Germinal center (tissue), 1 donor: ENCODE data around the gene HRG.
A peak's percentile ranks its signal among the peaks of the same experiment; 100 is the strongest.

Source experiments
- DNase-seq: peaks from one replicate; pipeline ENCODE4 v3.0.0; 2012; ENCODE audit warnings: mixed read lengths, low spot score

The HRG gene

GRCh38 chr3:186638259-186638658 is 27.6 kb upstream of the HRG start:
- no peak for DNase-seq

- no peak for DNase-seq
These were observed 25.9 kb upstream of the HRG start, which contains the start of gene FETUB for GRCh38 chr3:186639778-186640472. TSS of gene FETUB (plus strand) at chr3:186640399. CDS start at chr3:186640461, 62 bp downstream.

GRCh38 chr3:186640473-186640818 is 25.4 kb upstream of the HRG start:
- no peak for DNase-seq

GRCh38 chr3:186640929-186641328 is 24.9 kb upstream of the HRG start:
- no peak for DNase-seq

GRCh38 chr3:186642014-186642413 is 23.8 kb upstream of the HRG start:
- no peak for DNase-seq

- no peak for DNase-seq
These were observed 22.3 kb upstream of the HRG start for GRCh38 chr3:186643493-186643892.

- no peak for DNase-seq
These were observed 21.1 kb upstream of the HRG start for GRCh38 chr3:186644683-186645082.

GRCh38 chr3:186646106-186646505 is 19.7 kb upstream of the HRG start:
- no peak for DNase-seq

GRCh38 chr3:186646841-186647240 is 19.0 kb upstream of the HRG start:
- no peak for DNase-seq

GRCh38 chr3:186648851-186649250 is 17.0 kb upstream of the HRG start:
- no peak for DNase-seq

GRCh38 chr3:186651678-186652215 is 14.1 kb upstream of the HRG start:
- no peak for DNase-seq

- peak; percentile 77 for DNase-seq
These were observed 12.6 kb upstream of the HRG start for GRCh38 chr3:186653080-186653707.

GRCh38 chr3:186653984-186654383 is 11.8 kb upstream of the HRG start:
- DNase-seq, result no peak

GRCh38 chr3:186663361-186664118 is 2.3 kb upstream of the HRG start:
- no peak for DNase-seq

- DNase-seq, result no peak
These were observed 1.7 kb upstream of the HRG start for GRCh38 chr3:186664119-186664495.

- DNase-seq, result no peak
These were observed 1.3 kb upstream of the HRG start for GRCh38 chr3:186664506-186664905.

GRCh38 chr3:186668426-186668825 is 2.6 kb downstream of the HRG start:
- DNase-seq, result no peak

GRCh38 chr3:186669378-186670084 is 3.7 kb downstream of the HRG start:
- DNase-seq, result no peak

GRCh38 chr3:186670155-186670554 is 4.3 kb downstream of the HRG start:
- DNase-seq, result no peak

- no peak for DNase-seq
These were observed 5.2 kb downstream of the HRG start for GRCh38 chr3:186671051-186671450.

- no peak for DNase-seq
These were observed 12.8 kb downstream of the HRG start for GRCh38 chr3:186678604-186679003.

GRCh38 chr3:186679151-186679550 is 13.3 kb downstream of the HRG start:
- DNase-seq, result no peak
